COR-L47 (cell line): Measurements from ENCODE around the gene ABCA9.
"Not testable (repeated sequence)": the region's sequence is repeated elsewhere in the genome, so short reads cannot be mapped to it uniquely, and the experiment has no call there.

ENCODE experiments used
- DNase-seq: peaks from one replicate; lab custom pipeline; 2025; lab: John Stamatoyannopoulos, UW

The ABCA9 gene

DNA sequence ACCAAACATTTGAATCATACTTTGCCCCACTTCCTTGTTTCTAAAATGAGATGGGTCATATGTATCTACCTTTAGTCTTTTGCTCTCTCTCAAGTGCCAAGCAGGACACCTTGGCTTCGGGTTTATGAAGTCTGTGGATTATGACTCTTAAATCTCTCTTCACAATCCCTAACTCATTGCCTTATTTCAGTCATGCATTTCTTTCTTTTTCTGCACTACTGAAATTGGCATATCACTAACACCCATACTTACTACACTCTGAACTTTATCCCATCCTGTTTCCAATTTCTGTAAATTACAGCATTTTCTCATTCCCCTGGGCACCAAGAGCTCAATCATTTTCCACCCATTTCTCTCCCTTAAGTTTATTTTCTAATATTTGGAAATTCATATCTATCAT is 42.0 kb downstream of the ABCA9 start:
- no peak for DNase-seq

- no peak for DNase-seq
Measured at GRCh38 chr17:69018022-69018615, 42.6 kb downstream of the ABCA9 start.

GRCh38 chr17:69015631-69016030 is 45.1 kb downstream of the ABCA9 start:
- DNase-seq = no peak

DNA sequence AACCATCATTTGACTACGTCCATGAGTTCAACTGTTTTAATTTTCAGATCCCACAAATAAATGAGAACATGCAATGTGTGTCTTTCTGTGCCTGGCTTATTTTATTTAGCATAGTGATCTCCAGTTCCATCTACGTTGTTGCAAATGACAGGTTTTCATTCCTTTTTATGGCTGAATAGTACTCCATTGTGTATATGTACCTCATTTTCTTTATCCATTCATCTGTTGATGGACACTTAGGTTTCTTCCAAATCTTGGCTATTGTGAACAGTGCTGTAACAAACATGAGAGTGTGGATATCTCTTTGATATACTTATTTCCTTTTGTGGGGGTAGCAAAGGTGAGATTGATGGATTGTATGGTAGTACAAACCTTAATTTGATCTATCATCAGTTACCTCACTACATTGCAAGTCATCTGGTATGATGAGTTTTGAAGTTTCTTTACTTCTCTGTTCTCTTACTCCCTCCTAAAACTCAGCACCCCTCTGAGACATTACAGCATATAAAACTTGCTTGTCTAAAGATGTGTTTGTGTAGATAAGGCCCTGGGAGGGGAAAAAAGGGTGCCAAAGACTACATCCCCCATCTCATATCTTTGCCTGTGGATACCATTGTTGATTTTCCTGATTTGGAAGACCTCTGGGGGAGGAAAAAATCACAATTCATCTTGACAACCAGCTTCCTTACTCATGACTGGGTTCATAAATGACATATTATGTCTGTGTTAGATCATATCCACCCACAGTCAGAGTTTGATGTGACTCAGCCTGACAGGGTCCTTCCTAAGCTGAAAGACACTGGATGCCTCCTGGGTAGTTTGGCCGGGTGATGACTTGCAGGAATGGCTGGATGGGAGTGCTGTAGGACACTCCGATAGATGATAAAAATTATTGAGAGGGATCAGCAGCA is 47.6 kb downstream of the ABCA9 start:
- no peak for DNase-seq

DNA sequence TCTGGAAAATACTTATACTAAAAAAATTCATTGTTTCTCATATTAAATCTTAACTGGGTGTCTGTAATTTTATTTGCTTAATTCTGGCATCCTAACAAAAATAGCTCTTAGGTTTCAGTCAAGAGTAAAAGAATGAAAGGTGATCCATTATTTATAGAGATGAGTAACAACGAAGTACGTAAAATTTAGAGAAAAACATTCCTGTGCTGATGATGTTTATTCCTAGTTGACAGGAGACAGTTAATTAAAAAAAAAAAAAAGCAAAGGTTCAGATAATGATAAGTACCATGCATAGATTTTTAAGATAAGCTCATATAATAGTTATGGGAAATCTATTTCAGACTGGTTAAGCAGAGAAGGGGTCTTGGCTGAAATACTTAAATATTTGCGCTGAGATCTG is 50.8 kb downstream of the ABCA9 start:
- no peak for DNase-seq

GRCh38 chr17:69004759-69005158 is 56.0 kb downstream of the ABCA9 start:
- not testable (repeated sequence) for DNase-seq

DNA sequence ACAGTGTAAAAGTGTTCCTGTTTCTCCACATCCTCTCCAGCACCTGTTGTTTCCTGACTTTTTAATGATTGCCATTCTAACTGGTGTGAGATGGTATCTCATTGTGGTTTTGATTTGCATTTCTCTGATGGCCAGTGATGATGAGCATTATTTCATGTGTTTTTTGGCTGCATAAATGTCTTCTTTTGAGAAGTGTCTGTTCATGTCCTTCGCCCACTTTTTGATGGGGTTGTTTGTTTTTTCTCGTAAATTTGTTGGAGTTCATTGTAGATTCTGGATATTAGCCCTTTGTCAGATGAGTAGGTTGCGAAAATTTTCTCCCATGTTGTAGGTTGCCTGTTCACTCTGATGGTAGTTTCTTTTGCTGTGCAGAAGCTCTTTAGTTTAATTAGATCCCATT is 61.0 kb downstream of the ABCA9 start:
- not testable (repeated sequence) for DNase-seq

DNA sequence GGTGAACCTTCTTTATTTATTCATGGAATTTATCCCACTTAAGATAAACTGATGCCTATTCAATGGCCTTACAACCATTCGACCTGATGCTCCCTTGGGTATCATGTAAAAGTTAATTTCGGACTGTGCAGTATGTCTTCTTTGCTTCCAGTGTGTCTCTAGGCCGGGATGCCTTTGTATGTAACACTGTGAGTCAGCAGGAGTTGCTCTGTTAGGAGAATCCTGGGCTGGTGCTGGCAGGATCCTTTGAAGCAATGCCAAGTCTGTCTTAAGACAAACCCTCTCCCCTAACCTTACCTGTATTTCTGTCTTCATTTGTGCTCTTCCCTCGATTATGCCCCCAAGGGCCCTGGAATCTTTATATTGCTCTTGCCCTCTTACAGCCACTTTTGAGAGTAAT is 67.6 kb downstream of the ABCA9 start:
- DNase-seq = no peak

- DNase-seq = no peak
Measured at GRCh38 chr17:68987966-68988365, 72.8 kb downstream of the ABCA9 start.

GRCh38 chr17:68981288-68981687 is 79.4 kb downstream of the ABCA9 start:
- no peak for DNase-seq

- no peak for DNase-seq
Measured at GRCh38 chr17:68973098-68973846, 87.5 kb downstream of the ABCA9 start.

- peak; percentile 3 for DNase-seq
Measured at GRCh38 chr17:68972119-68972704, 88.5 kb downstream of the ABCA9 start.

- no peak for DNase-seq
Measured at GRCh38 chr17:68969101-68969500, 91.6 kb downstream of the ABCA9 start.

DNA sequence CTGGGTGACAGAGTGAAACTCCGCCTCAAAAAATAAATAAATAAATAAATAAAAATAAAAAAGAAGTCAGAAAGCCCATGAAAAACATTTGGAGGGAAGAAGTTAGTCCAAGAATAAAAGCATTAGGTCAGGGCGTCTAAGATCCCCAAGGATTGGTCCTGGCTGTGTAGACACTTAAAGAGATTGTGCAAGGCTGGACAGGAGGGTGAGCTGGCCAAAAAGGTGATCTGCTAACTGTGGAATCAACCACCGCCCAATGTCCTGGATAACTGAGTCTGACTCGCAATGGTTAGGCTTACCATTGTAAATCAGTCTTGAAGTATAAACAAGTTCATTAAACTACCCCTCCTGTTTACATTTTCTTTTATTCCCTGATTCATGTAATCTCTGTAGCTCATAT is 96.8 kb downstream of the ABCA9 start:
- DNase-seq = no peak

GRCh38 chr17:68961214-68961882 is 99.4 kb downstream of the ABCA9 start:
- no peak for DNase-seq

DNA sequence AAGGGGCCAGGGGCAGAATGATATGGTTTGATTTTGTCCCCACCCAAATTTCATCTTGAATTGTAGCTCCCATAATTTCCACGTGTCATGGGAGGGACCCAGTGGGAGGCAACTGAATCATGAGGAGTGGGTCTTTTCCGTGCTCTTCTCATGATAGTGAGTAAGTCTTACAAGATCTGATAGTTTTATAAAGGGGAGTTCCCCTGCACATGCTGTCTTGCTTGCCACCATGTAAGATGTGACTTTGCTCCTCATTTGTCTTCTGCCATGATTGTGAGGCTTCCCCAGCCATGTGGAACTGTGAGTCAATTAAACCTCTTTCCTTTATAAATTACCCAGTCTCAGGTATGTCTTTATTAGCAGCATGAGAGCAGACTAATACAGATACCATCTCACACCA is 101.6 kb downstream of the ABCA9 start:
- DNase-seq = not testable (repeated sequence)

DNA sequence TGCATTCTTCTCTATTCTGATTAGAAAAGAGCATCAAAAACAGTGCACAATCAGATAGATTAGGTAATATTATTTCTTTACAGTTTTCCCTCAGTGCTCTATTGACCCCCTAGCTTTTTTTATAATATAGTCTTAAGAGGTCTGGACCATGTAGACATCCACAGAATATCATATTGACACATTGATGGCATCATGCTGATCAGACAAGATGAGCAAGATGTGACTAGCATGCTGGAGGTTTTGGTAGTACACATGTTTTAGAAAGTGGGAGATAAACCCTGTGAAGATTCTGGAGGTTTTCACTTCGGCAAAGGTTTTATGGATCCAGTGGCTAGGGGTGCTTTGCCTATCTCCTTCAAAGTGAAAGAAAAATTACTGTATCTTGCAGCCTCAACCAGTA is 102.8 kb downstream of the ABCA9 start:
- no peak for DNase-seq

GRCh38 chr17:68955181-68955841 is 105.4 kb downstream of the ABCA9 start, which contains the start of gene ABCA8:
Gene ABCA8 (minus strand): TSS chr17:68955392. CDS start chr17:68942034, 13,358 bp downstream.
- no peak for DNase-seq

- DNase-seq = no peak
Measured at GRCh38 chr17:68954146-68954896, 106.4 kb downstream of the ABCA9 start.

GRCh38 chr17:68953340-68953997 is 107.3 kb downstream of the ABCA9 start:
- DNase-seq = no peak
